Hepatocyte (in vitro differentiated cells): ENCODE data around the gene BRD4.
"Not testable (repeated sequence)": the region's sequence is repeated elsewhere in the genome, so short reads cannot be mapped to it uniquely, and the experiment has no call there.

Experiments
- EZH2 ChIP-seq: fragments of 200-600 bp; sonication (generic); IDR thresholded peaks from 2 replicates; pipeline ENCODE4 v1.6.1; 2016; ENCODE audit warnings: antibody characterized with exemption, mild to moderate bottlenecking, borderline replicate concordance
- EZH2phosphoT487 ChIP-seq: fragments of 200-600 bp; sonication (generic); IDR thresholded peaks from one replicate; pipeline ENCODE4 v1.6.1; 2018; ENCODE audit warnings: antibody characterized with exemption, mild to moderate bottlenecking, low read depth, moderate library complexity; ENCODE audit not compliant: unreplicated experiment, severe bottlenecking
- TF ChIP-seq, protein P1 (sequence below): fragments of 200-600 bp; sonication (generic); IDR thresholded peaks from 2 replicates; pipeline ENCODE4 v1.5.1; 2016; ENCODE audit warnings: antibody characterized with exemption, mild to moderate bottlenecking; ENCODE audit not compliant: poor library complexity

DNA sequence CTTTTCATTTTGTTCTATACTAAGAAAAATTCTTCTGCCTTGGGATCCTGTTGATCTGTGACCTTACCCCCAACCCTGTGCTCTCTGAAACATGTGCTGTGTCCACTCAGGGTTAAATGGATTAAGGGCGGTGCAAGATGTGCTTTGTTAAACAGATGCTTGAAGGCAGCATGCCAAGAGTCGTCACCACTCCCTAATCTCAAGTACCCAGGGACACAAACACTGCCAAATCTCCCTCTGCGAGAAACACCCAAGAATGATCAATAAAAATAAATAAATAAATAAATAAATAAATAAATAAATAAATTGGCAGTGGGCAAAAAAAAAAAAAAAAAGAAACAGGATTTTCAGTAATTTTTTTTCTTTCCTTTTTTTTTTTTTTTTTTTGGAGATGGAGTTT lies 31.5 kb upstream of the BRD4 start:
- TF ChIP-seq, protein P1, sequence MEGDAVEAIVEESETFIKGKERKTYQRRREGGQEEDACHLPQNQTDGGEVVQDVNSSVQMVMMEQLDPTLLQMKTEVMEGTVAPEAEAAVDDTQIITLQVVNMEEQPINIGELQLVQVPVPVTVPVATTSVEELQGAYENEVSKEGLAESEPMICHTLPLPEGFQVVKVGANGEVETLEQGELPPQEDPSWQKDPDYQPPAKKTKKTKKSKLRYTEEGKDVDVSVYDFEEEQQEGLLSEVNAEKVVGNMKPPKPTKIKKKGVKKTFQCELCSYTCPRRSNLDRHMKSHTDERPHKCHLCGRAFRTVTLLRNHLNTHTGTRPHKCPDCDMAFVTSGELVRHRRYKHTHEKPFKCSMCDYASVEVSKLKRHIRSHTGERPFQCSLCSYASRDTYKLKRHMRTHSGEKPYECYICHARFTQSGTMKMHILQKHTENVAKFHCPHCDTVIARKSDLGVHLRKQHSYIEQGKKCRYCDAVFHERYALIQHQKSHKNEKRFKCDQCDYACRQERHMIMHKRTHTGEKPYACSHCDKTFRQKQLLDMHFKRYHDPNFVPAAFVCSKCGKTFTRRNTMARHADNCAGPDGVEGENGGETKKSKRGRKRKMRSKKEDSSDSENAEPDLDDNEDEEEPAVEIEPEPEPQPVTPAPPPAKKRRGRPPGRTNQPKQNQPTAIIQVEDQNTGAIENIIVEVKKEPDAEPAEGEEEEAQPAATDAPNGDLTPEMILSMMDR = not testable (repeated sequence)
- not testable (repeated sequence) for TF ChIP-seq EZH2, EZH2phosphoT487
